Activated CD4-positive, alpha-beta memory T cell treated with anti-CD3 and anti-CD28 coated beads for 36 hours (primary cell): ENCODE data around the gene TMEM174. TPM values are rescaled to one million over a fixed set of nuclear protein-coding genes. Genes with fewer than 3 reads are reported as not detected.

Experiments used
- CTCF ChIA-PET: fragments of 350-600 bp; sonication (Branson Sonifier 250); formaldehyde crosslinking; loops from one replicate; lab custom pipeline; 2021; ENCODE audit warnings: antibody characterized with exemption, inconsistent platforms; lab: Charles Lee
- POLR2A ChIA-PET: fragments of 350-600 bp; sonication (Branson Sonifier 250); formaldehyde crosslinking; loops from one replicate; lab custom pipeline; 2021; ENCODE audit warnings: antibody characterized with exemption; lab: Charles Lee
- DNase-seq: peaks from one replicate; pipeline ENCODE4 v3.0.0-alpha.2; 2020
- H3K27ac Mint-ChIP-seq: one replicate; pipeline ENCODE4 v1.8.0; 2021; ENCODE audit warnings: mixed read lengths
- H3K27me3 Mint-ChIP-seq: one replicate; pipeline ENCODE4 v1.8.0; 2021; ENCODE audit warnings: mixed read lengths
- H3K36me3 Mint-ChIP-seq: one replicate; pipeline ENCODE4 v1.8.0; 2021; ENCODE audit warnings: mixed read lengths
- H3K4me1 Mint-ChIP-seq: one replicate; pipeline ENCODE4 v1.8.0; 2021; ENCODE audit warnings: low read depth, mixed read lengths
- H3K4me3 Mint-ChIP-seq: one replicate; pipeline ENCODE4 v1.8.0; 2021; ENCODE audit warnings: mild to moderate bottlenecking, mixed read lengths
- H3K9me3 Mint-ChIP-seq: one replicate; pipeline ENCODE4 v1.8.0; 2021; ENCODE audit warnings: mixed read lengths
- intact Hi-C: fragments of 100-400 bp; cut with micrococcal nuclease; formaldehyde crosslinking; loops from one replicate; pipeline ENCODE4 v1.15.1; 2023
- total RNA-seq, 2 experiments: library from RNA; stranded (reverse); gene quantifications; one replicate each; pipeline ENCODE4 v1.2.3, GENCODE V29; 2021

TMEM174 gene
- total RNA-seq, 2 experiments from 2014 or later, result not detected

DNA sequence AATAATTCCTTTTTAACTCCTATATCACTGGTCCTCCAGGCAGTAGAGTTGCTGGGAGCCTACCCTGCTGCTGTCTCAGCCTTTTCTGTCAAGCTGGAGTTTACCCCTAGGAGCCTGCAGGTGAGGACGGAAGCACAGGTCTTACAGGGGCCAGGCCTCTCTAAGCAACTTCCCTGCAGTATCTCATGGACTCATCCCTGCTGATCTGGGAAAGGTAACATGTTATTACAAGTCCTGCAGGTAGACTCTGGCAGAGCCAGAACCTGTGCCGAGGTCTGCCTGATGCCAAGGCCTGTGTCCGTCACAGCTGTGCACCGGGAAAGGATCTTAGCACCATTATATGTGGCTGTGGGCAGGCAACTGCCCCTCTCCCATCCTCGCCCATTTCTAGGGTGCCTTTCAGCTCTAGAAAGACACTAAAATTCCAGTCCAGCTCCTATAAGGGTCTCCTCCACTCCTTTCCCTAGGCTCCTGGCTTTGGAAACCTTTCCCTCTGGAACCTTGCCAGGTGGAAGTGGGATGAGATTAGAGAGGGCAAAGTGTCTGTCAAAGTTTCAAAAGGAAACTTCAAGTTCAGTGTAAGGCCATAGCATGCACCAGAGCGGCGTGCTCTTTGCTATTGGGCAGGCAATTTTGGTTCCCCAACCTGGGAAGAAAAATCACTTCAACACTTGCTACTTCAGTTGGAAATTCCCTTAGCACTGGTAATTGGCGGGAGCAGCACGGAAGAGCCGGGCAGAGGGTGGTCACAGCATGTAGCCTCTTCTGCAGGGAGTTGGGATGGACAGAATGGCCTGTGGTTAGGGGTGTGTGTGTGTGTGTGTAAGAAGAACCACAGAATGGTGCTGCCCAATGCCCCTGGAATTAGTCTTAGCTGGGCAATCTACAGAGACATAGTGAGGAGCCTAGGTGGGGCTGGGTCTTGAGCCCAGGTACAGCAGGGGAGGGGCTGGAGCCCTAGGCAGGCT is 35.1 kb upstream of the TMEM174 start:
- no peaks in the 10 kb centered on the region for H3K4me1 Mint-ChIP-seq
- POLR2A ChIA-PET, result no interaction called here
- no peaks in the 10 kb centered on the region for H3K36me3 Mint-ChIP-seq
- peaks cover 55% of the 10 kb centered on the region for H3K27me3 Mint-ChIP-seq
- intact Hi-C loops, result loop anchor here (10.0 kb wide), 1 partner anchor 167 kb away; no protein-coding TSS in a partner anchor
- H3K4me3 Mint-ChIP-seq, result no peak overlapping the region
- CTCF ChIA-PET, result interaction anchor here (1.0 kb wide), 1 partner anchor 23 kb away, joined by 3 read pairs; no protein-coding TSS in a partner anchor
- H3K9me3 Mint-ChIP-seq, result no peaks in the 10 kb centered on the region
- H3K27ac Mint-ChIP-seq, result no peak overlapping the region
- DNase-seq, result no peak

DNA sequence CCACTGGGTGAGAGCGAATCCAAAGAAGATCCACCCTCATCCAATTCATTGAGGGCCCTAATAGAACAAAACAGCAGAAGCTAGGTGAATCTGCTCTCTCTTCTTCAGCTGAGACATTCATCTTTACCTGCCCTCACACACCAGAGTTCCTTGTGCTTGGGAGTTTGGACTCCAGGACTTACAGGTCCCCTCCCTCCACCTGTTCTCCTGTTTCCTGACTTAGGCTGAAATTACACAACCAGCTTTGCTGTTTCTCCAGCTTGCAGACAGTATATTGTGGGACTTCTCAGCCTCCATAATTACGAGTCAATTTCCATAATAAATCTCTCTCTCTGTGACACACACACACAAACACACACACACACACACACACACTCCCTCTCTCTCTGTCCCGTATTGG is 33.5 kb upstream of the TMEM174 start:
- intact Hi-C loops, result loop anchor here (10.0 kb wide), 1 partner anchor 165 kb away; no protein-coding TSS in a partner anchor
- H3K4me1 Mint-ChIP-seq, result no peaks in the 10 kb centered on the region
- no peak for DNase-seq
- H3K36me3 Mint-ChIP-seq, result no peaks in the 10 kb centered on the region
- CTCF ChIA-PET, result no interaction called here
- no peak overlapping the region for H3K27ac Mint-ChIP-seq
- H3K9me3 Mint-ChIP-seq, result no peaks in the 10 kb centered on the region
- peaks cover 68% of the 10 kb centered on the region for H3K27me3 Mint-ChIP-seq
- POLR2A ChIA-PET, result no interaction called here
- no peak overlapping the region for H3K4me3 Mint-ChIP-seq

DNA sequence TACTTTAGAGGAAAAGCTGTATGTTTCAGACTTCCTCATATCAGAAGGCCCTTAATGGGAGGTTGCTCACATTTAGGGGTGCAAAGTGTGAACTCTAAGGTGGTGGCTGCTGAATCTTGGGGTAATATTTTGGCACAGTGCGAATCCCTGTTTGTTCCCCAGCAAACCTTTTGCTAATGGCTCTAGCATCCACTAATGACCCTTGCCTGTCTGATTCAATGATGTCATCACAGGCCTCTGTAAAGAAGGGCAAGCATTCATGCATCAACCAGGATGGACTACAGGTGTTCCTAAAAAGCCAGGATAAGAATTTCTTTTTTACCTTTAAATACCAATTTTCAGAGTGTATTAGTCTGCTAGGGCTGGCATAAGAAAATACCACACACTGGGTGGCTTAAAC is 32.2 kb upstream of the TMEM174 start:
- no peak overlapping the region for H3K4me3 Mint-ChIP-seq
- H3K4me1 Mint-ChIP-seq, result no peaks in the 10 kb centered on the region
- H3K27me3 Mint-ChIP-seq, result peaks cover 63% of the 10 kb centered on the region
- ChIA-PET POLR2A (no interaction called here), CTCF (no interaction called here)
- no peak for DNase-seq
- H3K36me3 Mint-ChIP-seq, result no peaks in the 10 kb centered on the region
- H3K27ac Mint-ChIP-seq, result no peak overlapping the region
- intact Hi-C loops, result no loop called here
- no peaks in the 10 kb centered on the region for H3K9me3 Mint-ChIP-seq

DNA sequence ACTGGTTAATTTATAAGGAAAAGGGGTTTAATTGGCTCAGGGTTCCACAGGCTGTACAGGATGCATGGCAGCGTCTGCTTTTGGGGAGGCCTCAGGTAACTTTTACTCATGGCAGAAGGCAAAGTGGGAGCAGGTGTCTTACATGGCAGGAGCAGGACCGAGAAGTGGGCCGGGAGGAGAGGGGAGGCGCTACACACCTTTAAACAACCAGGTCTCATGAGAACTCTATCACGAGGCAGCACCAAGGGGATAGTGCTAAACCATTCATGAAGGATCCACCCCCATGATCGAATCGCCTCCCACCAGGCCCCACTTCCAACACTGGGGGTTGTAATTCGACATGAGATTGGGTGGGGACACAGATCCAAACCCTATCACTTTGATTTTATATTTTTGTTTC is 31.0 kb upstream of the TMEM174 start:
- H3K36me3 Mint-ChIP-seq, result no peaks in the 10 kb centered on the region
- CTCF ChIA-PET, result no interaction called here
- no peak for DNase-seq
- H3K9me3 Mint-ChIP-seq, result no peaks in the 10 kb centered on the region
- H3K27ac Mint-ChIP-seq, result no peak overlapping the region
- POLR2A ChIA-PET, result no interaction called here
- H3K4me3 Mint-ChIP-seq, result no peak overlapping the region
- intact Hi-C loops, result no loop called here
- H3K27me3 Mint-ChIP-seq, result peaks cover 65% of the 10 kb centered on the region
- H3K4me1 Mint-ChIP-seq, result no peaks in the 10 kb centered on the region

DNA sequence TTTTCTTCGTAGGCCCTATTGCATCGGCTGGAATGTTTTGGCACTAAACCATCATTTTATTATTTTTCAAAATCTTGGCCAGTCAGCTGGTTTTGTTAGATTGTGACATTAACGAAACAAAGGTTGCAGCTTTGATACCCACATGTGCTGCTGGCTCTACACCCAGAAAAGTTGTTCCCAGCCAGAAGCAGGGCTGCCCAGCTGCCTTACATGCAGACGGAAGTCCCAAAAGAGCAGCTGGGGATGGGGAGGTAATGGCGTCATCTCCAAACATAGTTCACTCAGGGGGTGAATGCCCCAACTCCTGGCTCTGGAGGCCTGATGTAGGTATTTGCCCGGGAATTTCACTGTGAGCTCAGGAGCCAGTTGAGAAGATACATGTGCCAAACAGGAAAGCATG is 29.3 kb upstream of the TMEM174 start:
- Mint-ChIP-seq H3K4me3 (no peak overlapping the region), H3K27me3 (peaks cover 58% of the 10 kb centered on the region), H3K4me1 (no peaks in the 10 kb centered on the region), H3K36me3 (no peaks in the 10 kb centered on the region), H3K9me3 (no peaks in the 10 kb centered on the region), H3K27ac (no peak overlapping the region)
- no peak for DNase-seq
- ChIA-PET CTCF (no interaction called here), POLR2A (no interaction called here)
- intact Hi-C loops, result no loop called here

DNA sequence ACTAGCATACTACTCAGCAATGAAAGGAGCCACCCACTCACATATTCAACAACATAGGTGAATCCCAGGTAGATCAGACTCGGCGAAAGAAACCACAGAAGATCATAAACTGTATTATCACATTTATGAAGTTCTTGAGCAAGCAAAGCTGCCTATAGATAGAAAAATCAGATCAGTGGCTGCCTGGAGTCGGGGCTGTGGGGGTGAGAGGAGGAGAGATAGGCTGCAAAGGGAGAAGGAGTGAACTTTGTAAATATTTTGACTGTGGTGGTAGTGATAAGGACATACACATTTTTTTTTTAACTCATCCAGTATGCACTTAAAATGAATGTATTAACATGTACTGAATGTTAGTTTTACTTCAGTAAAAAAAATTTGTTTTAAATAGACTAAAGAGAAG is 23.5 kb upstream of the TMEM174 start:
- ChIA-PET CTCF (no interaction called here), POLR2A (no interaction called here)
- H3K27me3 Mint-ChIP-seq, result peaks cover 63% of the 10 kb centered on the region
- no peaks in the 10 kb centered on the region for H3K36me3 Mint-ChIP-seq
- DNase-seq, result no peak
- H3K4me3 Mint-ChIP-seq, result no peak overlapping the region
- no peak overlapping the region for H3K27ac Mint-ChIP-seq
- H3K4me1 Mint-ChIP-seq, result no peaks in the 10 kb centered on the region
- H3K9me3 Mint-ChIP-seq, result no peaks in the 10 kb centered on the region
- intact Hi-C loops, result no loop called here

DNA sequence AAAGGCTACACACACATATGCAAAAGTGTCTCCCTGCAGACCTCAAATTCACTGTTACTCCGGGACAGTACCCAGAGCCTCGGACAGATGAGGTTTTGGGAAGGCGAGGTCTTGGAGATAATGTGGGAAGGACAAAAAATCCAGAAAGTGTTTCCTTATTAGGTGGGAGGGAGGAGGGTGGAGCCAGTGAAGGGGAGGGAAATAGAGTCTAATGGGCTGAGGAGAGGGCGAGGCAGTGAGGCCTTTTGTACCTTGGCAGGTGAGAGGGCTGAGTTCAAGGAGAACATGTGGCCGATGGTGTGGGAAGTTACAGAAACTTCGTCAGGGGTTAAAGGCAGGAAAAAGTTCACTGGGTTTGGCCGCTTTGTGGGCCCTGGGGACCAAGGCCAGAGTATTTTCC is 22.1 kb upstream of the TMEM174 start:
- ChIA-PET CTCF (no interaction called here), POLR2A (no interaction called here)
- Mint-ChIP-seq H3K27ac (no peak overlapping the region), H3K4me3 (no peak overlapping the region), H3K9me3 (no peaks in the 10 kb centered on the region), H3K36me3 (no peaks in the 10 kb centered on the region), H3K4me1 (no peaks in the 10 kb centered on the region), H3K27me3 (peaks cover 67% of the 10 kb centered on the region)
- intact Hi-C loops, result no loop called here
- no peak for DNase-seq

DNA sequence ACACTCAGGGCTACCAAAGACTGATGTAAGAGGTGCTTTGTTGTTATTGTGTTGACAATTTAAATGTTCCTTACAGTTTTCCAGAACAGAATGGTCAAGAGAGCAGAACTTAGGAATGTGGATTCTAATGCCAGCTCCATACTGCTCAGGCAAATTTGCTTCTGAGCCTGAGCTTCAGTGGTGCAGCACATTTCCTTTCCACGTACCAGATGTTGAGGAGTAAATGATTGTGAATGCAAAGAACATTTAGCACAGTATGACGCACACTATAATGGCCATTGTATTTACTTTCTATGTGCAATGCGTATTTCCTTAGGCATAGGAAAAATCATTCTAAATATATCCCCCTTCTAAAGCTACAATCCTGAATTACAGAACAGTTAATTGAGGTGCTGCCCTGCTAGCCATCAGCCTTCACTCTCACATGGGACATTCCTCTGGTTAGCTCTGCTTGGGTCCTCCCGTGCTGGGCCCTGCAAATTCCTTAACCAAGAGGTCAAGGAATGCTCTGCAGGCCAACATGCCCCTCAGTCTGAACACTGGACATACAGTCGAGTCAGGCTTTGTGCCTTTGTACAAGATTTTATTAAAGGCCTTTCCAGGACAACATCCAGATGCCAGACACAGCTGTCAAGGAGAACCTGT is 21.1 kb upstream of the TMEM174 start:
- Mint-ChIP-seq H3K4me1 (no peaks in the 10 kb centered on the region), H3K27me3 (peaks cover 69% of the 10 kb centered on the region), H3K27ac (no peak overlapping the region), H3K4me3 (no peak overlapping the region), H3K36me3 (no peaks in the 10 kb centered on the region), H3K9me3 (no peaks in the 10 kb centered on the region)
- DNase-seq, result no peak
- ChIA-PET CTCF (interaction anchor here (1.4 to 2.0 kb wide), 3 partner anchors 9 to 69 kb away, joined by 5 to 7 read pairs (median 5); no protein-coding TSS in a partner anchor), POLR2A (no interaction called here)
- intact Hi-C loops, result no loop called here

DNA sequence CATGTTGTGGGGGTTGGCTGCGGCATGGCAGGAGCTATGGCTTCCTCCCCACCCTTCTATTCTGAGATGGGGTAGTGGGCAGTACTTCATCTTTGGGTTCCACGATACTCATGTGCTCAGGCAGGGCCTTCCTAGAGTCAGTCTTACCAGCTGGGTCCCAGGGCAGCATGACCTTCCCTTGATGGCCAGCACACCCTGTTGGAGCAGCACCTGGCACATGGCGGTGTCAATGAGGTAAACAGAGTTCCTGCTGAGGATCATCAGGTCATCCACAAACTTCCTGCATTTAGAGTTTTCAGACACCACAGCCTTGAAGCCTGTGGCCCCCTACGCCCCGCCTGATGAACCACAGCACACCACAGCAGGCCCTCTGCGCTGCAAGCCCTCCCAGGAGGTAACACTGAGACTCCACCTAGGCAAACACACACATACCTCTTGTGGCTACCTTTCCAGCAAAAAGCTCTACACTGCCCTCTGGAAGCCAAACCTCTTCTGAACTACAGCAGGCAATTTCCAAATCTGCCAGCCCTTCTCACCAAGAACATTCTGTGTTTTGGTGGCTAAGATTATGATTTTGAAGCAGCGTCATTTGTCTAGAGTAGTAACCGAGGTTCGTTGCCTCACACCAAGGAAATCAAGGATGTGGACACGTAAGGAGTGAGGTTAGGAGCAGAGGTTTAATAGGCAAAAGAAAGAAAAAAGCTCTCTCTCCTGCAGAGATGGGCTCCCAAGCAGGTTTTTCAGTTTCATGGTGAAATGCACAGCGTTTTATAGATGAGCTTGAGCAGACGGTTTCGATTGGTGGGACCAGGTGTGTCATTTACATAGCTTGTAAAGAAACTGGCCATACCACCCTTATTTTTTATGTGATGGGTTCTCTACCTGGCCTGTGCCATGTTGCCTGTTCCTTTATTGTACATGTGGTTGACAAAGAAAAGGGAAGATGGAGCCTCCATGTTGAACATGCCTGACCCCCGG is 20.3 kb upstream of the TMEM174 start:
- peaks cover 72% of the 10 kb centered on the region for H3K27me3 Mint-ChIP-seq
- H3K36me3 Mint-ChIP-seq, result no peaks in the 10 kb centered on the region
- H3K4me1 Mint-ChIP-seq, result no peaks in the 10 kb centered on the region
- H3K4me3 Mint-ChIP-seq, result no peak overlapping the region
- POLR2A ChIA-PET, result no interaction called here
- H3K9me3 Mint-ChIP-seq, result no peaks in the 10 kb centered on the region
- intact Hi-C loops, result no loop called here
- no peak for DNase-seq
- CTCF ChIA-PET, result interaction anchor here (1.1 to 2.0 kb wide), 4 partner anchors 9 to 69 kb away, joined by 4 to 7 read pairs (median 5); no protein-coding TSS in a partner anchor
- H3K27ac Mint-ChIP-seq, result no peak overlapping the region

DNA sequence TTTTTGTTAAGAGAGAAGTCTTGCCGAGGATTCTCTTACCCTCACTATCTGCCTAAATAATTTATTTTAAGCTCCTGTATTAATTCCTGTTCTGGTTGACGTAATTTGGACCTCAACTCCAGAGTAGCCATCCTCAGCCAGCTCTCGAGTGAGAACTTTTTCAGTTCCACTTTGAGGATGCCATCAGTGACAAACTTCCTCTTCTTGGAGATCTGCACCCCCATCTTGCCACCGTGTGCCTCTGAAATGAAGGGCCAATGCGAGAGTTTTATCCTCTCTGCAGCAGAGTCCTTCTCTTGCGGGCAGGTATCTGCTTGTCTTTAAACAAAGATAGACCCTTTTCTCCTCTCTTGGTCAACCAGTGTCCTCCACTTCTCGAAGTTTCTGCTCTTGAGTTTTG is 19.5 kb upstream of the TMEM174 start:
- intact Hi-C loops, result no loop called here
- ChIA-PET POLR2A (no interaction called here), CTCF (interaction anchor here (1.1 to 2.0 kb wide), 4 partner anchors 8 to 70 kb away, joined by 4 to 7 read pairs (median 5); no protein-coding TSS in a partner anchor)
- H3K27me3 Mint-ChIP-seq, result peaks cover 77% of the 10 kb centered on the region
- no peaks in the 10 kb centered on the region for H3K9me3 Mint-ChIP-seq
- H3K27ac Mint-ChIP-seq, result no peak overlapping the region
- DNase-seq, result no peak
- no peaks in the 10 kb centered on the region for H3K36me3 Mint-ChIP-seq
- no peak overlapping the region for H3K4me3 Mint-ChIP-seq
- H3K4me1 Mint-ChIP-seq, result no peaks in the 10 kb centered on the region

DNA sequence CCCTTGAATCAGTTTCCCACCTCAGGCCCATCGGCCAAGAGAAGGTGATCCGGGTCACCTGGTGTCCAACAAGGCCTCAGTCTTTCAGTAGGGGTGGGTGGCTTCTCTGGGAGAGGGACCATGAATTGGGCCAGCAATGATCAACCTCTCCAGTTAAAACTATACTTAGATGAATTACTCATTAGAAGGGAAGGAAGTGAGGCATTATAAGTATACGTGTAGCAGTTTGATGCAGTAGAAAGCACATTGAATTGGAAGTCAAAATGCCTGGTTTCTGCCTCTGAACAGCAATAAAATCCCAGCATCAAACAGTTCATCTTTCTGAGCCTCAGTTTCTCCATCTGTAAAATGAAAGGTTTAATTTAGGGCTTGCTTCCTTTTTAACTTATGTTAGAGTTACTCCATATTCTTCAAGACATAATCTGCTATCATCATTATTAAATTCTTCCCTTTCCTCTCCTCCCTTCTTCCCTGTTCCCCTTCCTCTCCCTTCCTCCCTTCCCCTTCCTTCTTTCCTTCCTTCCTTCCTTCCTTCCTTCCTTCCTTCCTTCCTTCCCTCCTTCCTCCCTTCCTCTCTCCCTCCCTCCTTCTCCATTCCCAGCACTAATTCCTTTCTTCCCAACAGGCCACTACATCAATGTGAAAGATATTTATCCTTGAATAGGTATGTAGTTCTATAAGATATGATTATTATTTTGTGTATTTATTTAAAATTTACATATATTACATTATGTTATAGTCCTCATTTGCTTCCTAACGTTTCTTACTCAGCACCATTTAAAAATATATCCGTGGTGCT is 18.6 kb upstream of the TMEM174 start:
- H3K9me3 Mint-ChIP-seq, result no peaks in the 10 kb centered on the region
- peaks cover 82% of the 10 kb centered on the region for H3K27me3 Mint-ChIP-seq
- H3K4me3 Mint-ChIP-seq, result no peak overlapping the region
- intact Hi-C loops, result no loop called here
- no peaks in the 10 kb centered on the region for H3K36me3 Mint-ChIP-seq
- H3K27ac Mint-ChIP-seq, result no peak overlapping the region
- H3K4me1 Mint-ChIP-seq, result peaks cover 5% of the 10 kb centered on the region
- POLR2A ChIA-PET, result no interaction called here
- CTCF ChIA-PET, result no interaction called here
- DNase-seq, result no peak
